GM20000 (cell line): ENCODE data around the gene SLC26A8.

Experiments used
- DNase-seq: peaks from one replicate; pipeline ENCODE4 v3.0.0; 2012; ENCODE audit warnings: low spot score
- TF ChIP-seq, protein P1 (sequence below): IDR thresholded peaks from 2 replicates; pipeline ENCODE4 v1.5.1; 2012; ENCODE audit warnings: mild to moderate bottlenecking, control low read depth; ENCODE audit errors: extremely low read depth, missing control alignments

SLC26A8 gene

DNA sequence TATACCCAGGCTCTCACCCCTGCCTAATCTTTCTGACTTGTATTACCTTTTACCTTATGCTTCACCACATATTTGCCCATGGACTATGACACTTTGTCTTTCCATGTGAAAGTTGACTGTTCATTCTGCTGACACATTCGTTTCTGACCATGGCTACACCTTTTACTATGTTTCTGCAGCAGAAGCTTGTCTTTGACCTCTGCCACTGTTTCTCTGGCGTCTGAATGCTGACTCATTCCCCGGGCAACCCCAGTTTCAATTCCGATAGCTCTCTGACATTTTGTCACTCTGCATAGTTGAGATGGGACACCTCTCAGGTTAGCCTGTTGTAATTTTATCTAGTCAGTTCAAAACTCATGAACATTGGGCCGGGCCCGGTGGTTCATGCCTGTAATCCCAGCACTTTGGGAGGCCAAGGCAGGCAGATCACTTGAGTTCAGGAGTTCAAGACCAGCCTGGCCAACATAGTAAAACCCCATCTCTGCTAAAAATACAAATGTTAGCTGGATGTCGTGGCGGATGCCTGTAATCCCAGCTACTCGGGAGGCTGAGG lies 50.7 kb downstream of the SLC26A8 start:
- peak; percentile 71 for DNase-seq
- TF ChIP-seq, protein P1, sequence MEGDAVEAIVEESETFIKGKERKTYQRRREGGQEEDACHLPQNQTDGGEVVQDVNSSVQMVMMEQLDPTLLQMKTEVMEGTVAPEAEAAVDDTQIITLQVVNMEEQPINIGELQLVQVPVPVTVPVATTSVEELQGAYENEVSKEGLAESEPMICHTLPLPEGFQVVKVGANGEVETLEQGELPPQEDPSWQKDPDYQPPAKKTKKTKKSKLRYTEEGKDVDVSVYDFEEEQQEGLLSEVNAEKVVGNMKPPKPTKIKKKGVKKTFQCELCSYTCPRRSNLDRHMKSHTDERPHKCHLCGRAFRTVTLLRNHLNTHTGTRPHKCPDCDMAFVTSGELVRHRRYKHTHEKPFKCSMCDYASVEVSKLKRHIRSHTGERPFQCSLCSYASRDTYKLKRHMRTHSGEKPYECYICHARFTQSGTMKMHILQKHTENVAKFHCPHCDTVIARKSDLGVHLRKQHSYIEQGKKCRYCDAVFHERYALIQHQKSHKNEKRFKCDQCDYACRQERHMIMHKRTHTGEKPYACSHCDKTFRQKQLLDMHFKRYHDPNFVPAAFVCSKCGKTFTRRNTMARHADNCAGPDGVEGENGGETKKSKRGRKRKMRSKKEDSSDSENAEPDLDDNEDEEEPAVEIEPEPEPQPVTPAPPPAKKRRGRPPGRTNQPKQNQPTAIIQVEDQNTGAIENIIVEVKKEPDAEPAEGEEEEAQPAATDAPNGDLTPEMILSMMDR: no peak

DNA sequence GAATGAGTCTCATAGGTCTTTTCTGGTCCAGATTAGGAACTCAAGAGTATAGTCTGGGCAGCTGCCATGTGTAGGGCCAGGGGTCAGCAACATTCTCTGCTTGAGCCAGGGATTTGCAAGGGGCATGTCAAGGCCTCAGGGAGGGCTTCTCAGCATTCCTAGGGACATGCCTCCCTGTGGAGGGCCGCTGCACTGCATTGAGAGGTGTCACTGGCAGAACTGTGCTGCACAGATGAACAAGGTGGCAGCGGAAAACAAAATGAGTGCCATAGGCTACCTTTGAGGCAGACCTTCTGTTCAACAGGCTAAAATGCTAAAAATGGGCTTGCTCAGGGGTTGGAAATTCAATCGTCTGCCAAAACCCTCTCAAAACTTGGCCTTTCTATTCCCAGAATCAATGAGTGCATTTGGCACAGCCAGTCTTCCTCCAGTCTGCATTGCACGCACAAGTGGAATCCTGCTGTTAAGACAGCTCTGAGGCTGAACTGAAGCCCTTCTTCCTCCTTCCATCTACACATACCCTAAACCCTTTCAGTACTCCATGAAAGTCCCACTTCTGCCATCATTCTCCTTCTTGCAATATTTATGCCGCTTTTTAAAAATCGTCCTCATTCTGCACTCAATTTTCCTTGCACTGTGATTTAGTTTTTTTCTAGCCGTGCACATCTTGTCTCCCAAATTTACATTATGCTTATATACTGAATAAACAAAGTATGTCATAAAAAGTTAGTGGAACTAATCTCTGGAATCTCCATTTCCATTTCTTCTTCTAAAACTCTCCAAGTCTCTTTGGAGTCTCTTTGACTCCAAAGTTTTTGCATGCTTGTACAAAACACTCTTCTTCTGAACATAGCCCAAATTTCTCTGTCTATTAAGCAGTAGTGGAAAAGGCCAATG lies 51.7 kb downstream of the SLC26A8 start:
- TF ChIP-seq, protein P1: no peak
- no peak for DNase-seq

DNA sequence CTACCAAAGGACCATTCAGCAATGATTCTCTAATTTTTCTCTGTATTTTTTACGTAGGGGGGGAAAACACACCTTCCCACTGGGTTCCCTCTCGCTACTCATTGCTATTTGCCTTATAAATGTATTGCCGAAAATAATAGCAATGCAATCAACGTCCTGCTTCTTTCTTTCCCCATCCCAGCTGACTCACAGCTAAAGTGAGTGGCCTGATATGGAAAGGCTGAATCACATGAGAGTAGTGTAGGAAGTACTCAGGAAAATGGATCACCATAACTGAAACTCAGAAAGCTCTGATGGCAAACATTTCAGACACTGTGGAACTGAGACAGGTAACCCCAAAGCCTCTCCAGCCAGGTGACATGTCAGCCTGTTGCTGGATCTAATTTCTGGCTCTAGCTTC lies 54.3 kb downstream of the SLC26A8 start:
- TF ChIP-seq, protein P1: no peak
- no peak for DNase-seq

DNA sequence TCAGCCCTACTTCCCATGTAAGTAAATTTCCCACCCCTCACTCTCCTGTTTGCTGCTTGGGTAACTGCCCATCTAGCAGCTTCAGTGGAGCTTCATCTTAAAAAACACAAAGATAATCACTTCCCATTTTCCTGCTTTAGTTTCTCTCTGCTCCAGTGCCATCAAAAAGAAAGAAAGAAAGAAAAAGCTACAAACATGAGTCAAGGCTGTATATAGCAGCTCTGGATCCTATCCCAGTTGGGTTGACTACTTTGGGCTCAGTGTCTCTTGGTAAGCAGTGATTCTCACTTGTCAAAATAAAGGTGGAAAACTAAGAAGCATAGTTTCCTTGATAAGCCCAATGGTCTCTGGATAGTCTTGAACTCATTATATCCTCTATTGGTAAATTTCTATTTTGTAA lies 54.8 kb downstream of the SLC26A8 start:
- TF ChIP-seq, protein P1: no peak
- DNase-seq: no peak

DNA sequence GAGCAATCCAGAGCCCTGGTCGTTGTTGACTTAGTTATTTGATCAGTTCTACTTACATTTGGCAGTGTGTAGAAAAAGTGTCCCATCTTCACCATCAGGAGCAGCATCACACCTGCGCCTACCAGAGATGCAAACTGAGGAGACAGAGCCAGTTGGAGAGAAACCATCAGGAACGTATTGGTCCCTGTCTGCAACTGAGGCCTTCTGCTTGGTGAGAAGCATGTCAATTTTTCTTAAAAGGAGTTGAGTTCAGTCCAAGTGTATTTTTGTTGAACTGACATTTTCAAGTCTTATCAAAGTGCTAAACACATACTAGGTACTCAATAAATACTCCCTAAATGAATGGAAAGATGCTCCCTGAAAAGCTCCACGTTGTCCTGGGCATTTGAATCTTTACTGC lies 55.6 kb downstream of the SLC26A8 start:
- TF ChIP-seq, protein P1: no peak
- DNase-seq: no peak

DNA sequence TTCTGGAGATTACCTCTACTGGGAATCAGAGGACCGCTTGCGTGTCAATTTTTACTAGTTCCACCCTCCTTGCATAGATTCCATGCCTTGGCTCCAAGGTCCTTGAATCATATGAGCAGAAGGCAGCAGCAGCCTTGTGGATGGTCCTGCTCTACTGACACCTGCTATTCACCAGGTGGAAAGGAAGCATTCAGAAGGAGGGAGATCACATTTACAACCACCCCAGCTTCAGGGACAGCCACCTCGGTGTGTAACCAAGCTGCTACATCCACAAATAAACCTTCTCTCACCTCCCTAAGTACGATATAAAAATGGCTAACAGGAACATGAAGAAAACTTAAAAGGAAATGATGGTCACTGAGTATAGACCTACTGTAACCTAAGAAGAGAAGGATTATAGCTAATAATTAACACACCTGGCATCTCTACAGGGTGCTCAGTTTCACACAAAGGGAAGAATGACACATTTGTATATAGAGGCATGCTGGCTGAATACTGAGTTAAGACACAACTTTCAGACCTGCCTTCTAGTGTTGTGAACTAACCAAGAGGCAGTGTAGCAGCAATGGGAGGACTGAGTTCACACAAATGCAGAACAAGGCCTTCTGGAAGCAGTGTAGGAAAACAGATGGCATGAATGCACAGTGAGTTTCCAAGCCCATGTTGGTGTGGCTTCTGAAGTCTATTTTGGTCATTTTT lies 57.2 kb downstream of the SLC26A8 start:
- no peak for DNase-seq

More for the DNA sequence above, 57.2 kb downstream of the SLC26A8 start:
- TF ChIP-seq, protein P1: no peak
